Sciatic nerve (tissue), 2 donors: ENCODE data around the gene ESAM. TPM values are rescaled to one million over a fixed set of nuclear protein-coding genes. Genes with fewer than 3 reads are reported as not detected.
A peak's percentile ranks its signal among the peaks of the same experiment; 100 is the strongest.

Experiments
- ATAC-seq: fragments of 200-7000 bp; cut with Tn5 transposase; one replicate; pipeline ENCODE4 v1.9.1; 2020; ENCODE audit warnings: mild to moderate bottlenecking, moderate library complexity
- DNase-seq: peaks from one replicate; pipeline ENCODE4 v3.0.0-alpha.2; 2020; ENCODE audit warnings: low spot score
- intact Hi-C: fragments of 100-400 bp; cut with DNase I; formaldehyde crosslinking; loops from one replicate; pipeline ENCODE4 v1.14.2; 2022
- total RNA-seq: library from RNA; stranded (reverse); fragmentation: NEBNext Ultra II Directional; extraction: Animal tissue kit (Norgen Biotek cat#: 25700); gene quantifications from one replicate; pipeline ENCODE4 v1.2.1, GENCODE V29; 2021
- donor health status: DM: no; HTN: no; CAD: no.
- donor health status: DM: no; HTN: no; CAD: no.

Gene ESAM
- total RNA-seq, 1 donor from 2014 or later = 61.0 TPM

GRCh38 chr11:124743050-124743449 lies 19.0 kb downstream of the ESAM start:
- intact Hi-C loops = loop anchor here (10.0 kb wide), 1 partner anchor 68 kb away; the partner anchor contains the start of genes SIAE and SPA17
- DNase-seq (no peak), ATAC-seq (no peak)

- no peak for ATAC-seq
- no peak for DNase-seq
- intact Hi-C loops = loop anchor here (10.0 kb wide), 1 partner anchor 68 kb away; the partner anchor contains the start of genes SIAE and SPA17
Measured at GRCh38 chr11:124742555-124742954, 19.5 kb downstream of the ESAM start.

GRCh38 chr11:124740277-124740882 lies 21.7 kb downstream of the ESAM start:
- DNase-seq (no peak), ATAC-seq (peak; percentile 21)

GRCh38 chr11:124739479-124740276 lies 22.4 kb downstream of the ESAM start, which contains the start of gene NRGN:
Gene NRGN, plus strand, starts transcription at chr11:124739942. Its CDS starts 143 bp downstream, at chr11:124740085.
- ATAC-seq (peak; percentile 98), DNase-seq (peak; percentile 92)
- intact Hi-C loops = loop anchor here (10.0 kb wide), 1 partner anchor 65 kb away; the partner anchor contains the start of genes SIAE and SPA17

More at GRCh38 chr11:124740277-124740882, 21.7 kb downstream of the ESAM start:
- intact Hi-C loops = loop anchor here (10.0 kb wide), 1 partner anchor 66 kb away; the partner anchor contains the start of genes SIAE and SPA17

- ATAC-seq (no peak), DNase-seq (no peak)
- intact Hi-C loops = no loop called here
Measured at GRCh38 chr11:124738713-124739478, 23.2 kb downstream of the ESAM start.

- intact Hi-C loops = no loop called here
- no peak for DNase-seq
- no peak for ATAC-seq
Measured at GRCh38 chr11:124737638-124738305, 24.3 kb downstream of the ESAM start.

GRCh38 chr11:124736736-124737135 lies 25.4 kb downstream of the ESAM start:
- intact Hi-C loops = no loop called here
- ATAC-seq = no peak
- DNase-seq = no peak

- no peak for DNase-seq
- intact Hi-C loops = no loop called here
- ATAC-seq = no peak
Measured at GRCh38 chr11:124732230-124732629, 29.9 kb downstream of the ESAM start.

- DNase-seq (no peak), ATAC-seq (no peak)
- intact Hi-C loops = no loop called here
Measured at GRCh38 chr11:124729571-124729970, 32.5 kb downstream of the ESAM start.

GRCh38 chr11:124728134-124728533 lies 34.0 kb downstream of the ESAM start:
- ATAC-seq (no peak), DNase-seq (no peak)
- intact Hi-C loops = no loop called here

GRCh38 chr11:124727474-124727873 lies 34.6 kb downstream of the ESAM start:
- no peak for ATAC-seq
- intact Hi-C loops = no loop called here
- no peak for DNase-seq

GRCh38 chr11:124725719-124726105 lies 36.4 kb downstream of the ESAM start:
- DNase-seq (no peak), ATAC-seq (no peak)
- intact Hi-C loops = no loop called here

GRCh38 chr11:124724979-124725718 lies 36.9 kb downstream of the ESAM start:
- intact Hi-C loops = no loop called here
- ATAC-seq (no peak), DNase-seq (no peak)

- DNase-seq = no peak
- no peak for ATAC-seq
- intact Hi-C loops = no loop called here
Measured at GRCh38 chr11:124722176-124722575, 39.9 kb downstream of the ESAM start.

- ATAC-seq (no peak), DNase-seq (no peak)
- intact Hi-C loops = no loop called here
Measured at GRCh38 chr11:124719534-124719933, 42.6 kb downstream of the ESAM start.

GRCh38 chr11:124718801-124719200 lies 43.3 kb downstream of the ESAM start:
- ATAC-seq = no peak
- DNase-seq = no peak
- intact Hi-C loops = no loop called here

GRCh38 chr11:124717786-124718651 lies 44.1 kb downstream of the ESAM start:
- DNase-seq = no peak
- peak; percentile 38 for ATAC-seq
- intact Hi-C loops = no loop called here
